Activated CD8-positive, alpha-beta memory T cell treated with anti-CD3 and anti-CD28 coated beads for 36 hours (primary cell): ENCODE measurements around the gene LRRK1. TPM values are rescaled to one million over a fixed set of nuclear protein-coding genes. Genes with fewer than 3 reads are reported as not detected.

Experiments used
- CTCF ChIA-PET: fragments of 350-600 bp; sonication (Branson Sonifier 250); formaldehyde crosslinking; loops from one replicate; lab custom pipeline; 2021; ENCODE audit warnings: antibody characterized with exemption; lab: Charles Lee
- POLR2A ChIA-PET: fragments of 350-600 bp; sonication (Branson Sonifier 250); formaldehyde crosslinking; loops from one replicate; lab custom pipeline; 2021; ENCODE audit warnings: antibody characterized with exemption; lab: Charles Lee
- total RNA-seq, 2 experiments: library from RNA; stranded (reverse); gene quantifications; one replicate each; pipeline ENCODE4 v1.2.3, GENCODE V29; 2021

Gene LRRK1
- total RNA-seq, 2 experiments from 2014 or later, result 0.44 to 0.57 TPM

DNA sequence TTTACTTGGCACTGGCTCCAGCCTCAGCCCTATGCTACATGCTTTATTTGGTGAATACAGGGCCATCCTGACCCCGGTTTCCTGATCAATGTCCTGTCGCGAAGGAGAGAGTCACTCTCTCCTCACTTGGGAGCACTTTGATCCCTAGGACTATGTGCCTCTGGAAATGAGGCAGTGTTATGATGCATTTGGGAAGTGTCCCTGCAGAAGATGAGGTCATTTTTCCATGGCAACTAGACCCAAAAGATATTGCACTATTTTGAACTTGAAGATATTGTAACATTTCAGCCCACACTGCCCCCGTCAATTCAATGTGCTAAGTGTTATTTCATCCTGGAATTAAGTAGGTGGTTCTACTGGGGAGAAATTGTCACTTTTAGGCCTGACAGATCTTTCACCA lies 68.0 kb downstream of the LRRK1 start:
- ChIA-PET CTCF (no interaction called here), POLR2A (no interaction called here)

DNA sequence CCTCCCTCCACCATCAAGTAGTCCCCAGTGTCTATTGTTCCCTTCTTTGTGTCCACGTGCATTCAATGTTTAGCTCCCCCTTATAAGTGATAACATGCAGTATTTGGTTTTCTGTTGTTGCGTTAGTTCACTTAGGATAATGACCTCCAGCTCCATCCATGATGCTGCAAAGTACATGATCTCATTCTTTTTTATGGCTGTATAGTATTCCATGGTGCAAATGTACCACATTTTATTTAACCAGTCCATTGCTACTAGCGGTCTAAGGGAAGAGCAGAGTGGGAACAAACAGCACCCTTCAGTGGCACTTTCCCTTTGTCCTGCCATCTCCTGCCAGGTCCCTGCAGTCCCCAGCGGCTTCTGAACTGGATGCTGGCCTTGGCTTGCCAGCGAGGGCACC lies 69.1 kb downstream of the LRRK1 start:
- POLR2A ChIA-PET, result no interaction called here

DNA sequence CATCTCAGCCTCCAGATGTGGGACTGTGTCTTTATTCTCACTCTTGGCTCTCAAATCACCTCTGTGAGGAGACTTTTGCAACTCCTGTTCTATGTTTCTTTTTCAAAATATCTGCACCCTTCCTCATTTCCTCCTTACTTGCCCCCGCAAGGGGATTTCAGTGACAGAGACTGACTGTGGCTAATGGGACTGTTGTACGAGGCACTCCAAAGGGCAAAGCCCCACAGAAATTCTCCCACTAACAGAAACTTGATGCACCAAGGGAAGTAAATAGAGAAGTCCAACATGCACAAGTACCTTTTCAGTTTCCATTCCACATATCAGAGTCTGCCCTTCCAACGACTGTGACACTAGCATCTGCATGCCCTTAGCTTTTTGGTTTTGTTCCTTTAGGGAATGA lies 69.7 kb downstream of the LRRK1 start:
- POLR2A ChIA-PET, result no interaction called here
- CTCF ChIA-PET, result interaction anchor here (1.1 kb wide), 1 partner anchor 20 kb away, joined by 3 read pairs; no protein-coding TSS in a partner anchor

More for the DNA sequence above, 69.1 kb downstream of the LRRK1 start:
- CTCF ChIA-PET, result interaction anchor here (1.1 kb wide), 1 partner anchor 21 kb away, joined by 3 read pairs; no protein-coding TSS in a partner anchor

DNA sequence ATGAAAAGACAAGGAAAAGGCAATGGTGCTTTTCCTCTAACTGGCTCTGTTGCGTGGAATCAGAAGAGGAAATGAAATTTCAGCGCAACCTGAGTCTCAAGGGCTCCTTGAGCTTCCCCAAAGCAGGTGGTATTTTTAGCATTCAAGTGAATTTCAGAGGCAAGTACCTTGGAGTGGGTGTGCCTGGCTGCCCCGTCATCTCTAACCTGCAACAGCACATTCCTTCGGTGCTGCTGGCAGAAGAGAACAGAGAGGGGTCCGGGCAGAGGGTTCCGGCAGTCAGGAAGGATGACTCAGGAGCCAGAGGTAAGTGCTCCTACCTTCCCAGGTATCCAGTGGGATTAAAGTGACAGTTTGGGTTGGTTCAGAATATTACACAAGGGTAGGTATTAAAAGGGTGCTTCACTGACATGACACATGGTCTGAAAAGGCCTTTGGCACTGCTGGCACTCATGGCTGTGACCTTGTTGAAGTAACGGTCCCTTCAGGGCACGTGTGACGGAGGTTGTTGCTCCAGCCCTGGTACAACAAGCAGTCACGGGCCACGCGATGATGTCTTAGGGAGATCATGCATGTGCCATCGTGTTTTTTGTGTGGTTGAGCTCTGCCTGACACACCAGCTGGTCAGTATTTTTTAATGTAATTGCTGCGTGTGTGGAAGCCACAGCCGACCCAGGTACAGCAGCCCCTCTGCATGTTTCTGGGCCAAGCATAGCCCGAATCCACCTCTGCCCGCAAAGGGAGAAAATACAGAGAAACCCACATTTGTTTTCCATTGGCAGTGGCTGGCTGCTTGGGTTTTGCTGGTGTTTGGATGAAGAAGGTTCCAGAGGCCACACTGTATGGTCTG lies 75.7 kb downstream of the LRRK1 start:
- ChIA-PET CTCF (interaction anchor here (1.3 kb wide), 1 partner anchor 14 kb away, joined by 3 read pairs; no protein-coding TSS in a partner anchor), POLR2A (no interaction called here)

DNA sequence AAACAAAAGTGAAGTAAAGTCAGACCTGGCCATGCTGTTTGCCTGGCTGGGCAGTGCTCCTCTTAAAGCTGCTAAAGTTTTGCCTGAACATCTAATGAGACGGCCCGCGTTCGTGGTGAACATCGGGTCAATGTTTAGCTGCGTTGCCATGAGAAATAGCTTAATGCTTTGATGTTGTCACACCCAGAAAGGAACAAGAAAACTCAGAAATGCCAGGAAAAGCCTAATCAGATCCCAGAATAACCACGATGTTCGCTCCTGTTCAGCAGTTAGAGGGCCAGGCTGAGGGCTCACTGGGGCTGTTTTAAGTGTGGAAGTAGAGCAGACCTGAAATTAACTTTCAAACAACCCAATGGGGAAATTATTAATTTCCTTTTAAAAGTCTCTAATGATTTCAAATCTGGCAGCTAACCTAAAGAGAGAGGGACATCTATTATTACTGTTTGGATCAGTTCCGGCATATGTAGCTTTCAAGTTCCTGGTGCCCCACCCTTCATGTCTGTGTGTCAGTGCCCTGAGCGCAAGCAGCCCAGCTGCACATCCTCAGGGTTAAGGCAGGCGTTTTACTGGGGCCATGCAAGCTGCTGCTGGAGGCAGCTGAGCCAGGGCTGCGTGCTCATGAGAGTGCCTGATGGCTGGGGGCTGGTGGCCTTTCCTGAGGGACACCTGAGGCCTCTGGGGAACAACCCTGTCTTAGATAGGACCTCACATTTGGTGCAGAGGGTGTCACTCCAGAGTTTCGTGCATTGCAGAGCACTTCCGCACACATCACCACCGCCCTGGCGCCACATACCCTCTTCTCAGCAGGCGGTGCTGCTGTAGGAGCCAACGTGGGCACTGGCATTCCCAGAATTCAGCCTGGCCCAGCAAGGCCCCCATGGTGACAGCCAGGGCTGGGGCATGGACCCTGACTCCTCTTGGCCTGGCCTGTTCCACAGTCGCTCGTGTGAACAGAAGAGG lies 76.6 kb downstream of the LRRK1 start:
- POLR2A ChIA-PET, result no interaction called here
- CTCF ChIA-PET, result interaction anchor here (1.3 kb wide), 1 partner anchor 13 kb away, joined by 3 read pairs; no protein-coding TSS in a partner anchor

DNA sequence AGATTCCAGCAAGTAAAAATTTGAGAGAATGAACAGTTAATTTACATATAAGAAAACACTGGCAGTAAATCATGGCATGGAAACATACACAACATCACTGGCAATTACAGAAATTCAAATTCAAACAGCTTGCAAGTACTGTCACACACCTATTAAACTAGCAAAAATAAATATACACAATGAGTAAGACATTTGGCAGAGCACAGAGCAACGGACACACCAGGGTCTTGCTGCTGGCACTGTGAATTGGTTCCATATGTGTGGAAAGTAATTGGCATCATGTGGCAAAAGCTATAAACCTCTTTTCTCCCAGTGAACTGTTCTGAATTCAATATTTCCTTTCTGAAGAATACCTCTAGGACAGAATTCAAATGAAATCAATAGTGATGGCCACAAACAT lies 78.3 kb downstream of the LRRK1 start:
- ChIA-PET POLR2A (no interaction called here), CTCF (interaction anchor here (2.9 kb wide), 1 partner anchor 11 kb away, joined by 14 read pairs; no protein-coding TSS in a partner anchor)

DNA sequence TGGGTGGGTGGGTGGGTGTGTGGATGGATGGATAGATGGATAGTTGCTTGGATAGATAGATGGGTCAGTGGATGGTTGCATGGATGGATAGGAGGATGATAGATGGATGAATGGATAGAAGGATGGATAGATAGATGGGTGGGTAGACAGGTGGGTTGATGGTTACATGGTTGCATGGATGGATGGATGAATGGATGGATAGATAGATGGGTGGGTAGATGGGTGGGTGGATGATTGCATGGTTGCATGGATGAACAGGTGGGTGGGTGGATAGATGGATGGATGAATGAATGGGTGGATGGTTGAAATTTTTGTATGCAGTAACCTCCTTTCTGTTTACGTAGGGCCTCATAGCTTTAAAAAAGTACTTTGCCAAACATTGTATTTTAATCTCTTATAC lies 79.5 kb downstream of the LRRK1 start:
- CTCF ChIA-PET, result interaction anchor here (2.9 kb wide), 1 partner anchor 10 kb away, joined by 14 read pairs; no protein-coding TSS in a partner anchor
- POLR2A ChIA-PET, result no interaction called here

DNA sequence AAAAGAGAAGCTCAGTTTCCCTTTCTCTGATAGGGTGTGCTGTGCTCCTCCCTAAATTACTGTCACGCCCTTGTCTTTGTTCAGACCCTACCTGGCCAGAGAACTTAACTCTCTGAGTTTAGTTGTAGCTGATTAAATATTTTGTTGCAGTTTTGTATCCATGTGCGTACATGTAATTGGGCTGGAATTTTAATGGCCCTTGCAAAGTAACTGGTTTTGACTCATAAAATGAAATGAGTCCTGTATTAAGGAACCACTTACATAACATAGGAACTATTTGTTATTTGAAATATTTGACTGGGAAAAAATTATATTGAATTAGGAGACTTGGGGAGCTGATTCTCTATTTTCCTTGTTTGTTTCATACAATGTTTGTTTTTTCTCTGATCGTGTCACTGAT lies 80.2 kb downstream of the LRRK1 start:
- ChIA-PET CTCF (interaction anchor here (0.6 to 2.9 kb wide), 2 partner anchors 9 to 115 kb away, joined by 3 to 14 read pairs; no protein-coding TSS in a partner anchor), POLR2A (no interaction called here)

DNA sequence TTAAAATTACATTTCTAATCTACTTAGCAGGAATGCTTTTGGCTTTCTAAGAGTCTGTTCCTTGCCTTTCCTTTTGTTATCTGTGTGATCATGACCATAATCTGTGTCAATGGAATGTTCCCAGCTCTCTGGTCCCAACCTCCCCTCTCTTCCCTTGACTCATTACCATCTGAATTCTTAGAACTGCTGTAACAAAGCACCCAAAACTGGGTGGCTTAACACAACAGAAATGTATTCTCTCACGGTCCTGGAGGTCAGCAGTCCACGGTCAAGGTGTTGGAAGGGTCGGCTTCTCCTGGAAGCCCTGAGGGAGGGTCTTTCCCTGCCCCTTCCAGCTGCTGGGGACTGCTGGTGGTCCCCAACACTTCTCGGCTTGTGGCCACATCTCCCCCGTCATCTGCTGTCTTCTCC lies 81.1 kb downstream of the LRRK1 start:
- ChIA-PET POLR2A (no interaction called here), CTCF (interaction anchor here (0.6 kb wide), 1 partner anchor 114 kb away, joined by 3 read pairs; no protein-coding TSS in a partner anchor)

DNA sequence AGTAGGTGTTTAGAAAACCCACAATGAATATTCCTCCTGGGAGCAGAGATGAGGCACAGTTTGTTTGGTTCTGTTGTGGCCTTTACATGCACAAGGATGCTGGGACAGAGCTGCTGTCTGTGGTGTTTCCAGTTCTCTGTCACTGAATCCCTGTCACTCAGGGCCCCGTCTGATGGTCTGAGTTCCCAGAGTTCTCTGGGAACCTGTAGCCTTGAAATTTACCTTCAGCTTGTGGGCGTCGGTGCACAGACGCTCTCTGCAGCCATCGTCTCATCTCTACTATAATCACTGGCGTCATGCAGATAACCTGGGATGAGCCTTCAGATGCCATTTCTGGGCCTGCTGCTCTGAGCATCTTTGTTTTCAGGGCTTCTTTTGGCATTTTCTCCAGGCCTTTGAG lies 81.9 kb downstream of the LRRK1 start:
- CTCF ChIA-PET, result interaction anchor here (1.1 kb wide), 1 partner anchor 14 kb away, joined by 4 read pairs; no protein-coding TSS in a partner anchor
- POLR2A ChIA-PET, result no interaction called here

DNA sequence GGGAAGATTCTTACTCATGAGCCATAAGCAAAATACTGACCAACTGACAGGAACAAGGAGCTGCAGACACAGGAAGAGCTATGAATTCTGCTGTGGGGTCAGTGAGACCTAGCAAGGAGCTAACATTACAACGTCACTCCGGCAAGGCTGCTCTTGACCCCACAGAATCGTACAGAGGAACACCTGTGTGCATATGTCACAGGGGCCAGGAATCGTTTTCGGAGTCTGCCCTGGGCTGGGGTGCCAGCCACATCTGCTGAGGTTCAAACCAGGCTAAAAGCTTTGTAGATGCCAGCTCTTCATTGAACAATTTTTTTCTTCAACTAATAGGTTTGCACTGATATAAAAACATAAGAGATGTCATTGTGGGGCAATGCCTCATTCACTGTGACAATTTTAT lies 82.6 kb downstream of the LRRK1 start:
- POLR2A ChIA-PET, result no interaction called here
- CTCF ChIA-PET, result interaction anchor here (1.1 to 3.3 kb wide), 2 partner anchors 14 to 84 kb away, joined by 4 to 14 read pairs; partner anchors contain the start of gene LRRK1

DNA sequence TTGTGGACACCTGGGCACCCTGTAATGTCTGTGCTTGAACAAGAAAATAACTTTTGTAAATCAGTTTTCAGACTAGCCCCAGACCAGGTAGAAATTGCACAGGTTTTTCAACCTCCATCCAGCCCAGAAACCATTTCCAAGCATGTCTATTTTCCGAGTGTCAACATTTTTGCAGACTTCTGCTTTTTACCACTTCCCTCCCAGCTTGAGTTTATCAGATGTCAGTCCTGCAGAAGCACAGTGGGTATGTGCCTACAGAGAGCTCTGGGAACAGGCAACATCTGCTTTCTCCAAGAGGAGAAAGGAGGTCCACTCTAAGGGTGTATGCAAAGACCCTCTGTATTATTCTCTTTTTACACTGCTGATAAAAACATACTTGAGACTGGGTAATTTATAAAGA lies 83.9 kb downstream of the LRRK1 start:
- ChIA-PET POLR2A (no interaction called here), CTCF (interaction anchor here (1.2 to 3.3 kb wide), 2 partner anchors 13 to 85 kb away, joined by 7 to 14 read pairs; partner anchors contain the start of gene LRRK1)

DNA sequence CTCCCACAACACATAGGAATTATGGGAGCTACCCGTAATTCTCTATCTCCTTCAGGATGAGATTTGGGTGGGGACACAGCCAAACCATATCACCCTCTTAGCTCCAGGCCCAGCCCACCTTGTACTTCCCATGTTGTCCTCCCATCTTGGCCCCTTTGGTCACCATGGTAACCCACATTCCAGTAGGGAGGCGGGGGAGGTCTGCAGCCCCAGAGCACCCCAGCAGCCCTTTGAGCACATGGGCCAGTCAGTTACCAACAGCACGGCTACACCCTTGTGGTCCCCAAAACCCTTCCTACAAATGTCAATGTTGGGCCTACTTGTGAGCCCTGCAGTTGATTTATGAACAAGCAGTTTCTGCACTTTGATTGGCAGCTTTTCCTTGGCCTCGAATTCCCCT lies 84.5 kb downstream of the LRRK1 start:
- CTCF ChIA-PET, result interaction anchor here (1.2 to 3.3 kb wide), 2 partner anchors 12 to 85 kb away, joined by 7 to 14 read pairs; partner anchors contain the start of gene LRRK1
- POLR2A ChIA-PET, result no interaction called here

DNA sequence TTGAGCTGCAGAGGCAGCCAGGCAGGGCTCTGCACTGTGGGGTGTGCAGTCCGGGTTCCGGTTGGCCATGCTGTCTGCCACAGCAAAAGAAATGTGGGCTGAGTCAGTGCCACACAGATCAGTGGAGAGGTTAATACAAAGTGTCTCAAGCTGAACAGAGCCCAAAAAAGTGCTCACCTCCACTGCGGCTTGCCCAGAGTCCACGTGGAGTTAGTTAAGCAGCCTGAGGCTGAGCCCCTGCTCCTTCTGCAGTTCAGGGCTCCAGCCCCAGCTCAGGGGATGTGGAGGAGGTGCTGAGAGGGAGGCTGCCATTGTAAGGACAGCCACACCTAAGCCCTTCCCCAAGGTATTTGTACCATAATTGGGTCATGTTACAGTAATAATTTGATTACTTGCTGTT lies 85.3 kb downstream of the LRRK1 start:
- POLR2A ChIA-PET, result no interaction called here
- CTCF ChIA-PET, result interaction anchor here (3.3 kb wide), 1 partner anchor 86 kb away, joined by 14 read pairs; the partner anchor contains the start of gene LRRK1

DNA sequence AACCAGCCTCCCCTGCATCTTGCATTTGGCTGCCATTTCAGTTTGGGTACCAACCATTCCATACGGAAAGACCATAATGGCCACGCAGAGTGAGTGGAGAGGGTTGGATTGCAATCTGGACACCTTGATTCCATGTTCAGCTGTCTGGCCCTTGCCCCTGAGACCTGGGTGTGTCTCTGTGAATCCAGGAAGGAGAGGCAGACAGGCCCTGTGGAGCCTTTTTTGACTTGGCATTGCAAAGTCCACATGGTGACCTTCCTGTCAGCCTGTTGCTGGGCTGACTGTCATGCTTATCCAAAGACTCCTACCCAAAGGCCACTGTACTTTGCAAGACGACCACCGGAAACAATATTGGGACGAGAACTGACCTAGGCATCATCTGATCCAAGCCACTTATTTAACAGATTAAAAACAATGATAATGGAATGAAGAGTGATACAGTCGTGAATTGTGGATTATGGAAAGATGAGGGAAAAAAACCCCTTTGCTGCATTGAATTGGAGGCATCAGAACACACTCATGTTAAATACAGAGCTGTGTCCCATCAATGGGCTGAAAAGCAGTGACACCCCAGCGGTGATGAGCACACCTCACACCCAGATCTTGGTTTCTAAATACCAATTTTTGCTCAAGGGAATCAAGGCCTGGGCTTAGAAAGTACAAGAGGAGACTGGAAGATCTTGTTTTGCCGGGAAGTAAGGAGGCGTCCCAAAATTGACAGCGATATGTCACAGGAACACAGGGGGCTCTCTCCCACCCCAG lies 86.0 kb downstream of the LRRK1 start:
- POLR2A ChIA-PET, result no interaction called here
- CTCF ChIA-PET, result no interaction called here

DNA sequence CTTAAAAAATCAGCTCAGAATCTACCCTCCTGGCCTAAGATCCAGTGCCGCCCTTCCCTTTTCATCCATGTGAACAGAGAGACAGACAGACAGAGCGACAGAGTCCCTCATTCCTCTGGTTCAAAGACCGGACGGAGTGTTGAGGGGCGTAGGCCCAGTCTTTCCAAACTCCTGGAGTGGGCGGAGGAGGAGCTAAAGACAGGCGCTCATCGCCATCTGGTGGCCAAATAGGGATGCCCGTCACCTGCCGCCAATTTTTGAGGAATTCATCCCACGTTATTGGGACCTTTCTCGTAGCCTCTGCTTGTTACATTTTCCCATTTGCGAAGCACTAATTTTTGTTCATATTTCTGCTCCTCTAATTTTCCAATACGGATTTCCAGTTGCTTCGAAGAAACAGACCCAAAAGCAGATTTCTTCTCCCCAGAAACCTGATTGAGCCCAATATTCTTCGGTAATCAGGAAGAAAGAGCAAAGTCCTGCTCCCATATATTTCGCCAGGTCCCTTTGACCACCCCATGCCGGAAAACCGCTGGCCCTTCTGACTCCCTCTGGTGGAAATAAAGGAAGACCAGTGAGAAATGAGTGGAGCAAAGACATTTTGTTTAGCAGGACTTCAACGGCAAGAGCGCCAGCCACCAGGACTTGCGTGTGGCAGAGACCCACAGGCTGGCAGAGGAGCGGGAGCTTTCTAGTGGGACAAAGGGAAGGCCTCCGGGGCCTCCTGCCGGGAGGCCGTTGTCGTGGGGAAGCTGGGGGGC lies 88.0 kb downstream of the LRRK1 start:
- ChIA-PET CTCF (interaction anchor here (0.7 to 4.5 kb wide), 30 partner anchors 9 to 667 kb away, joined by 3 to 112 read pairs (median 4); partner anchors contain the start of gene LRRK1), POLR2A (interaction anchor here (0.7 to 1.1 kb wide), 2 partner anchors 89 to 198 kb away, joined by 8 to 13 read pairs; no protein-coding TSS in a partner anchor)
